Measurements from ENCODE around the gene SLC29A4.
"Not testable (repeated sequence)": the region's sequence is repeated elsewhere in the genome, so short reads cannot be mapped to it uniquely, and the experiment has no call there.

The SLC29A4 gene

GRCh38 chr7:5282543-5283316 is at the start of gene SLC29A4:
SLC29A4 (plus strand) TSS chr7:5282943; CDS start chr7:5287817, 4,874 bp downstream.
- peak; percentile 25 for DNase-seq

- no peak for DNase-seq
These were observed 47.6 kb upstream of the SLC29A4 start for GRCh38 chr7:5234852-5235831.

GRCh38 chr7:5237286-5237685 is 45.5 kb upstream of the SLC29A4 start:
- no peak for DNase-seq

GRCh38 chr7:5238500-5238899 is 44.2 kb upstream of the SLC29A4 start:
- DNase-seq: no peak

- no peak for DNase-seq
These were observed 39.5 kb upstream of the SLC29A4 start for GRCh38 chr7:5243261-5243660.

- DNase-seq: no peak
These were observed 34.4 kb upstream of the SLC29A4 start for GRCh38 chr7:5248201-5248885.

GRCh38 chr7:5250787-5251186 is 32.0 kb upstream of the SLC29A4 start:
- not testable (repeated sequence) for DNase-seq

GRCh38 chr7:5253529-5253928 is 29.2 kb upstream of the SLC29A4 start:
- DNase-seq: not testable (repeated sequence)

GRCh38 chr7:5254371-5254770 is 28.4 kb upstream of the SLC29A4 start:
- DNase-seq: not testable (repeated sequence)

- DNase-seq: no peak
These were observed 26.9 kb upstream of the SLC29A4 start for GRCh38 chr7:5255832-5256231.

- not testable (repeated sequence) for DNase-seq
These were observed 22.1 kb upstream of the SLC29A4 start for GRCh38 chr7:5260530-5261068.

GRCh38 chr7:5263066-5263465 is 19.7 kb upstream of the SLC29A4 start:
- not testable (repeated sequence) for DNase-seq

- DNase-seq: no peak
These were observed 17.2 kb upstream of the SLC29A4 start for GRCh38 chr7:5265320-5266190.

GRCh38 chr7:5266191-5267028 is 16.3 kb upstream of the SLC29A4 start:
- no peak for DNase-seq

- DNase-seq: not testable (repeated sequence)
These were observed 14.9 kb upstream of the SLC29A4 start for GRCh38 chr7:5267829-5268228.

GRCh38 chr7:5269992-5270657 is 12.6 kb upstream of the SLC29A4 start:
- DNase-seq: not testable (repeated sequence)

GRCh38 chr7:5270788-5271187 is 12.0 kb upstream of the SLC29A4 start:
- no peak for DNase-seq

GRCh38 chr7:5273831-5274405 is 8.8 kb upstream of the SLC29A4 start:
- not testable (repeated sequence) for DNase-seq

- DNase-seq: no peak
These were observed 8.3 kb upstream of the SLC29A4 start for GRCh38 chr7:5274441-5274840.

- DNase-seq: not testable (repeated sequence)
These were observed 7.7 kb upstream of the SLC29A4 start for GRCh38 chr7:5274985-5275431.
